GM23338 (cell line): ENCODE measurements around the gene NDUFB2. TPM values are rescaled to one million over a fixed set of nuclear protein-coding genes. Genes with fewer than 3 reads are reported as not detected.

Experiments used
- ATAC-seq: fragments of 200-7000 bp; cut with Tn5 transposase; 3 replicates; pipeline ENCODE4 v1.9.1; 2020
- DNase-seq: peaks from one replicate; pipeline ENCODE4 v3.0.0-alpha.2; 2015; ENCODE audit warnings: low spot score
- H2AFZ ChIP-seq: fragments of 200-600 bp; sonication (generic); 2 replicates; pipeline ENCODE4 v1.8.0; 2016; ENCODE audit warnings: antibody characterized with exemption, mild to moderate bottlenecking, moderate library complexity
- H3F3A ChIP-seq: fragments of 200-600 bp; sonication (generic); replicated peaks from 2 replicates; pipeline ENCODE4 v1.8.0; 2017; ENCODE audit warnings: antibody characterized with exemption, mixed run types, low read depth
- H3K27ac ChIP-seq: fragments of 200-600 bp; sonication (generic); 2 replicates; pipeline ENCODE4 v1.6.1; 2016; ENCODE audit warnings: low read depth
- H3K27me3 ChIP-seq: fragments of 200-600 bp; sonication (generic); 2 replicates; pipeline ENCODE4 v1.8.0; 2016; ENCODE audit warnings: mild to moderate bottlenecking, mixed run types, moderate library complexity; ENCODE audit not compliant: insufficient read depth
- H3K36me3 ChIP-seq: fragments of 200-600 bp; sonication (generic); 2 replicates; pipeline ENCODE4 v1.8.0; 2016; ENCODE audit warnings: mild to moderate bottlenecking; ENCODE audit not compliant: insufficient read depth
- H3K4me1 ChIP-seq: fragments of 200-600 bp; sonication (generic); 2 replicates; pipeline ENCODE4 v1.8.0; 2016; ENCODE audit warnings: mild to moderate bottlenecking, moderate library complexity; ENCODE audit not compliant: insufficient read depth
- H3K4me2 ChIP-seq: fragments of 200-600 bp; sonication (generic); 2 replicates; pipeline ENCODE4 v1.7.1; 2017; ENCODE audit warnings: mixed run types
- H3K4me3 ChIP-seq: fragments of 200-600 bp; sonication (generic); 2 replicates; pipeline ENCODE4 v1.6.1; 2016; ENCODE audit warnings: mixed run types
- H3K79me2 ChIP-seq: fragments of 200-600 bp; sonication (generic); replicated peaks from 2 replicates; pipeline ENCODE4 v1.8.0; 2017; ENCODE audit warnings: mild to moderate bottlenecking; ENCODE audit not compliant: insufficient read depth
- H3K9me2 ChIP-seq: fragments of 200-600 bp; sonication (generic); 2 replicates; pipeline ENCODE4 v1.8.0; 2017; ENCODE audit not compliant: insufficient read depth
- H4K20me1 ChIP-seq: fragments of 200-600 bp; sonication (generic); replicated peaks from 2 replicates; pipeline ENCODE4 v1.8.0; 2017; ENCODE audit warnings: mild to moderate bottlenecking; ENCODE audit not compliant: insufficient read depth
- H3K27ac Mint-ChIP-seq: 2 replicates; pipeline ENCODE4 v1.8.0; 2020; ENCODE audit warnings: inconsistent platforms, mild to moderate bottlenecking, moderate library complexity, mixed read lengths
- H3K27me3 Mint-ChIP-seq: 3 replicates; pipeline ENCODE4 v1.8.0; 2022; ENCODE audit warnings: low read depth, mild to moderate bottlenecking, moderate library complexity, mixed read lengths, inconsistent platforms; ENCODE audit not compliant: insufficient read depth, poor library complexity
- H3K36me3 Mint-ChIP-seq: 3 replicates; pipeline ENCODE4 v1.8.0; 2021; ENCODE audit warnings: low read depth, mild to moderate bottlenecking, inconsistent platforms, moderate library complexity, mixed read lengths
- H3K4me1 Mint-ChIP-seq: 3 replicates; pipeline ENCODE4 v1.8.0; 2020; ENCODE audit warnings: mild to moderate bottlenecking, inconsistent platforms, mixed read lengths
- H3K4me3 Mint-ChIP-seq: 3 replicates; pipeline ENCODE4 v1.8.0; 2021; ENCODE audit warnings: moderate library complexity, mild to moderate bottlenecking, inconsistent platforms, mixed read lengths
- H3K9me3 Mint-ChIP-seq: 3 replicates; pipeline ENCODE4 v1.8.0; 2020; ENCODE audit warnings: moderate library complexity, mild to moderate bottlenecking, inconsistent platforms, mixed read lengths
- CREB1 ChIP-seq: fragments of 250-450 bp; sonication (Bioruptor Pico); IDR thresholded peaks from 2 replicates; pipeline ENCODE4 v1.5.0; 2020; ENCODE audit warnings: low read depth, mild to moderate bottlenecking, moderate library complexity
- EZH2 ChIP-seq: fragments of 200-600 bp; sonication (generic); IDR thresholded peaks from one replicate; pipeline ENCODE4 v1.8.0; 2017; ENCODE audit warnings: antibody characterized with exemption, mild to moderate bottlenecking, low read depth; ENCODE audit not compliant: unreplicated experiment
- EZH2phosphoT487 ChIP-seq: fragments of 200-600 bp; sonication (generic); IDR thresholded peaks from one replicate; pipeline ENCODE4 v1.8.1; 2018; ENCODE audit warnings: antibody characterized with exemption; ENCODE audit not compliant: unreplicated experiment
- JUNB ChIP-seq: IDR thresholded peaks from one replicate; pipeline ENCODE4 v1.6.1; 2016; ENCODE audit warnings: antibody characterized with exemption; ENCODE audit not compliant: unreplicated experiment
- NANOG ChIP-seq: IDR thresholded peaks from 2 replicates; pipeline ENCODE4 v1.6.1; 2016; ENCODE audit warnings: antibody characterized with exemption, borderline replicate concordance
- POLR2AphosphoS5 ChIP-seq: IDR thresholded peaks from 2 replicates; pipeline ENCODE4 v1.6.1; 2016; ENCODE audit warnings: antibody characterized with exemption, low read depth
- STAT1 ChIP-seq: IDR thresholded peaks from one replicate; pipeline ENCODE4 v1.6.1; 2016; ENCODE audit warnings: antibody characterized with exemption; ENCODE audit not compliant: unreplicated experiment
- ZNF114 ChIP-seq: fragments of 250-450 bp; sonication (Bioruptor Pico); IDR thresholded peaks from 2 replicates; pipeline ENCODE4 v1.5.0; 2020; ENCODE audit warnings: mild to moderate bottlenecking, moderate library complexity
- ZNF331 ChIP-seq: fragments of 250-450 bp; sonication (Bioruptor Pico); IDR thresholded peaks from 2 replicates; pipeline ENCODE4 v1.5.0; 2020; ENCODE audit warnings: low read depth, mild to moderate bottlenecking, moderate library complexity
- ZNF462 ChIP-seq: fragments of 250-450 bp; sonication (Bioruptor Pico); IDR thresholded peaks from 2 replicates; pipeline ENCODE4 v1.5.0; 2020; ENCODE audit warnings: mild to moderate bottlenecking, moderate library complexity
- polyA plus RNA-seq: library from polyadenylated mRNA; unstranded; fragments of >200 nt; fragmentation: Nextera tagmentation; extraction: Ambion mirVana; gene quantifications from 2 replicates; pipeline ENCODE4 v1.2.1, GENCODE V29; 2016
- total RNA-seq: library from RNA; depleted of rRNA; stranded (reverse); fragments of >200 nt; shearing (Covaris generic); gene quantifications from 2 replicates; pipeline ENCODE4 v1.2.3, GENCODE V29; 2014
- TF ChIP-seq, protein P1 (sequence below), 2 experiments: fragments of 200-600 bp in 1 of 2; sonication (generic) in 1 of 2; conservative IDR thresholded peaks; 2 replicates each; pipeline versions ENCODE4 v1.5.1 to v1.6.1; 2016 to 2017; ENCODE audit warnings: antibody characterized with exemption in 2 of 2, low read depth in 2 of 2, mild to moderate bottlenecking in 2 of 2, moderate library complexity in 1 of 2
- TF ChIP-seq, protein P2 (sequence below): IDR thresholded peaks from 2 replicates; pipeline ENCODE4 v1.6.1; 2016; ENCODE audit warnings: antibody characterized with exemption
- TF ChIP-seq, protein P3 (sequence below): IDR thresholded peaks from one replicate; pipeline ENCODE4 v1.6.1; 2018; ENCODE audit warnings: antibody characterized with exemption; ENCODE audit not compliant: unreplicated experiment

NDUFB2 gene
- total and polyA plus RNA-seq, 2 experiments from 2014 or later = 306 to 382 TPM

DNA sequence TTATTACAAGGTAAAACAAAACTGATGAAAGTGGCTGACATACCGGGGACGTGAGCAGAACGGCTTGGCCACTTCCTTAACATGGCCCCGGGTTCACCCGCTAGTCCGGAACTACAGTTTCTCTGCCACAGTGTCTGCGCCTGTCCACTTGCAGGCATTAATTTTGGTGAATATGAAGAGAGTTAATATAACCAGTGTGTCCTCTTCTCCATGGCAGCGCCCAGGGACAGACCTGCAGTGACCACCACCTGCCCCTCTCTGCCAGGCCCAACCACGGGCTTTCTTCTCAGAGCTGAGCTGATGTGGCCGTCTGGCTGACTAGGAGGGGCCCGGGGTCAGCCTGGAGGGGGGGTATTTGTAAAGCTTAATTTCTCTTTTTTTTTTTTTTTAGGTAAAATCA, 1.1 kb upstream of the NDUFB2 start:
- Histone ChIP-seq H3K27me3 (no peaks in the 10 kb centered on the region), H3K9me2 (no peaks in the 10 kb centered on the region), H3K79me2 (peaks cover 31% of the 10 kb centered on the region), H2AFZ (no peak overlapping the region), H3K36me3 (no peaks in the 10 kb centered on the region), H3K27ac (no peak overlapping the region), H3K4me3 (no peak overlapping the region), H4K20me1 (peaks cover 5% of the 10 kb centered on the region; the same call in 1 of the 2 replicates), H3F3A (0 out of 2 replicates have a peak, but pooled peaks cover 3% of the 10 kb centered on the region), H3K4me2 (no peak overlapping the region), H3K4me1 (no peaks in the 10 kb centered on the region; the same call in 1 of the 2 replicates)
- no peak for DNase-seq
- Mint-ChIP-seq H3K27me3 (peaks cover 21% of the 10 kb centered on the region), H3K27ac (no peak overlapping the region), H3K36me3 (peaks cover 3% of the 10 kb centered on the region; the same call in 2 of the 3 replicates), H3K9me3 (no peaks in the 10 kb centered on the region; the same call in 2 of the 3 replicates), H3K4me3 (no peak overlapping the region), H3K4me1 (peaks cover 17% of the 10 kb centered on the region)
- no peak for ATAC-seq
- TF ChIP-seq EZH2 (no peak), STAT1 (no peak), JUNB (no peak), ZNF462 (no peak), NANOG (no peak), EZH2phosphoT487 (no peak), ZNF114 (no peak), ZNF331 (CRISPR knock-in tag) (no peak), POLR2AphosphoS5 (no peak), CREB1 (CRISPR knock-in tag) (no peak)
- TF ChIP-seq, protein P1, sequence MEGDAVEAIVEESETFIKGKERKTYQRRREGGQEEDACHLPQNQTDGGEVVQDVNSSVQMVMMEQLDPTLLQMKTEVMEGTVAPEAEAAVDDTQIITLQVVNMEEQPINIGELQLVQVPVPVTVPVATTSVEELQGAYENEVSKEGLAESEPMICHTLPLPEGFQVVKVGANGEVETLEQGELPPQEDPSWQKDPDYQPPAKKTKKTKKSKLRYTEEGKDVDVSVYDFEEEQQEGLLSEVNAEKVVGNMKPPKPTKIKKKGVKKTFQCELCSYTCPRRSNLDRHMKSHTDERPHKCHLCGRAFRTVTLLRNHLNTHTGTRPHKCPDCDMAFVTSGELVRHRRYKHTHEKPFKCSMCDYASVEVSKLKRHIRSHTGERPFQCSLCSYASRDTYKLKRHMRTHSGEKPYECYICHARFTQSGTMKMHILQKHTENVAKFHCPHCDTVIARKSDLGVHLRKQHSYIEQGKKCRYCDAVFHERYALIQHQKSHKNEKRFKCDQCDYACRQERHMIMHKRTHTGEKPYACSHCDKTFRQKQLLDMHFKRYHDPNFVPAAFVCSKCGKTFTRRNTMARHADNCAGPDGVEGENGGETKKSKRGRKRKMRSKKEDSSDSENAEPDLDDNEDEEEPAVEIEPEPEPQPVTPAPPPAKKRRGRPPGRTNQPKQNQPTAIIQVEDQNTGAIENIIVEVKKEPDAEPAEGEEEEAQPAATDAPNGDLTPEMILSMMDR (conservative IDR thresholded peaks at IDR 0.05; ENCODE audit: low read depth in 2 of 2) = no peak
- TF ChIP-seq, protein P2, sequence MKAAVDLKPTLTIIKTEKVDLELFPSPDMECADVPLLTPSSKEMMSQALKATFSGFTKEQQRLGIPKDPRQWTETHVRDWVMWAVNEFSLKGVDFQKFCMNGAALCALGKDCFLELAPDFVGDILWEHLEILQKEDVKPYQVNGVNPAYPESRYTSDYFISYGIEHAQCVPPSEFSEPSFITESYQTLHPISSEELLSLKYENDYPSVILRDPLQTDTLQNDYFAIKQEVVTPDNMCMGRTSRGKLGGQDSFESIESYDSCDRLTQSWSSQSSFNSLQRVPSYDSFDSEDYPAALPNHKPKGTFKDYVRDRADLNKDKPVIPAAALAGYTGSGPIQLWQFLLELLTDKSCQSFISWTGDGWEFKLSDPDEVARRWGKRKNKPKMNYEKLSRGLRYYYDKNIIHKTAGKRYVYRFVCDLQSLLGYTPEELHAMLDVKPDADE = no peak
- TF ChIP-seq, protein P3, sequence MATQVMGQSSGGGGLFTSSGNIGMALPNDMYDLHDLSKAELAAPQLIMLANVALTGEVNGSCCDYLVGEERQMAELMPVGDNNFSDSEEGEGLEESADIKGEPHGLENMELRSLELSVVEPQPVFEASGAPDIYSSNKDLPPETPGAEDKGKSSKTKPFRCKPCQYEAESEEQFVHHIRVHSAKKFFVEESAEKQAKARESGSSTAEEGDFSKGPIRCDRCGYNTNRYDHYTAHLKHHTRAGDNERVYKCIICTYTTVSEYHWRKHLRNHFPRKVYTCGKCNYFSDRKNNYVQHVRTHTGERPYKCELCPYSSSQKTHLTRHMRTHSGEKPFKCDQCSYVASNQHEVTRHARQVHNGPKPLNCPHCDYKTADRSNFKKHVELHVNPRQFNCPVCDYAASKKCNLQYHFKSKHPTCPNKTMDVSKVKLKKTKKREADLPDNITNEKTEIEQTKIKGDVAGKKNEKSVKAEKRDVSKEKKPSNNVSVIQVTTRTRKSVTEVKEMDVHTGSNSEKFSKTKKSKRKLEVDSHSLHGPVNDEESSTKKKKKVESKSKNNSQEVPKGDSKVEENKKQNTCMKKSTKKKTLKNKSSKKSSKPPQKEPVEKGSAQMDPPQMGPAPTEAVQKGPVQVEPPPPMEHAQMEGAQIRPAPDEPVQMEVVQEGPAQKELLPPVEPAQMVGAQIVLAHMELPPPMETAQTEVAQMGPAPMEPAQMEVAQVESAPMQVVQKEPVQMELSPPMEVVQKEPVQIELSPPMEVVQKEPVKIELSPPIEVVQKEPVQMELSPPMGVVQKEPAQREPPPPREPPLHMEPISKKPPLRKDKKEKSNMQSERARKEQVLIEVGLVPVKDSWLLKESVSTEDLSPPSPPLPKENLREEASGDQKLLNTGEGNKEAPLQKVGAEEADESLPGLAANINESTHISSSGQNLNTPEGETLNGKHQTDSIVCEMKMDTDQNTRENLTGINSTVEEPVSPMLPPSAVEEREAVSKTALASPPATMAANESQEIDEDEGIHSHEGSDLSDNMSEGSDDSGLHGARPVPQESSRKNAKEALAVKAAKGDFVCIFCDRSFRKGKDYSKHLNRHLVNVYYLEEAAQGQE = no peak
